HepG2 (cell line): Measurements from ENCODE around the gene WDR54. TPM values are rescaled to one million over a fixed set of nuclear protein-coding genes. Genes with fewer than 3 reads are reported as not detected.
A peak's percentile ranks its signal among the peaks of the same experiment; 100 is the strongest.

ENCODE experiments used
- ATF7 ChIP-seq, 2 experiments: fragments of 450-650 bp in 1 of 2; sonication (generic) in 1 of 2; formaldehyde crosslinking in 1 of 2; IDR thresholded peaks; 2 replicates each; pipeline versions ENCODE4 v1.4.0 to v1.6.1; 2016 to 2020; ENCODE audit warnings: antibody characterized with exemption in 1 of 2, mild to moderate bottlenecking in 1 of 2, missing genetic modification reagents in 1 of 2
- FOXP4 ChIP-seq: sonication (generic); formaldehyde crosslinking; IDR thresholded peaks from 2 replicates; pipeline ENCODE4 v1.4.0; 2020; ENCODE audit warnings: missing genetic modification reagents
- GLMP ChIP-seq: sonication (generic); formaldehyde crosslinking; IDR thresholded peaks from 2 replicates; pipeline ENCODE4 v1.9.0; 2021; ENCODE audit warnings: missing genetic modification reagents, mild to moderate bottlenecking, borderline replicate concordance
- HES4 ChIP-seq: sonication (generic); formaldehyde crosslinking; IDR thresholded peaks from 2 replicates; pipeline ENCODE4 v1.9.0; 2021; ENCODE audit warnings: mild to moderate bottlenecking, missing genetic modification reagents, borderline replicate concordance
- HNRNPUL1 ChIP-seq: fragments of 200-400 bp; formaldehyde crosslinking; IDR thresholded peaks from 2 replicates; pipeline ENCODE4 v1.6.1; 2017; ENCODE audit warnings: low read depth, mild to moderate bottlenecking, low read length, moderate library complexity
- LBX2 ChIP-seq: sonication (generic); formaldehyde crosslinking; IDR thresholded peaks from 2 replicates; pipeline ENCODE4 v1.5.0; 2020; ENCODE audit warnings: missing genetic modification reagents, mild to moderate bottlenecking, borderline replicate concordance
- NFE2L1 ChIP-seq: sonication (generic); formaldehyde crosslinking; IDR thresholded peaks from 2 replicates; pipeline ENCODE4 v1.4.0; 2020; ENCODE audit warnings: missing genetic modification reagents, mild to moderate bottlenecking, borderline replicate concordance
- PRDM10 ChIP-seq: sonication (generic); formaldehyde crosslinking; IDR thresholded peaks from 2 replicates; pipeline ENCODE4 v1.4.0; 2020; ENCODE audit warnings: low read depth, missing genetic modification reagents
- PTBP1 ChIP-seq: fragments of 200-400 bp; formaldehyde crosslinking; IDR thresholded peaks from 2 replicates; pipeline ENCODE4 v1.6.1; 2018; ENCODE audit warnings: low read length, low read depth; ENCODE audit not compliant: poor library complexity, severe bottlenecking
- RERE ChIP-seq: IDR thresholded peaks from 2 replicates; pipeline ENCODE4 v1.6.1; 2016; ENCODE audit warnings: low read depth, missing genetic modification reagents, missing compliant biosample characterization
- TFDP1 ChIP-seq: IDR thresholded peaks from 2 replicates; pipeline ENCODE4 v1.6.1; 2016; ENCODE audit warnings: missing compliant biosample characterization, missing genetic modification reagents, borderline replicate concordance
- ZNF12 ChIP-seq: sonication (generic); formaldehyde crosslinking; IDR thresholded peaks from 2 replicates; pipeline ENCODE4 v1.5.0; 2020; ENCODE audit warnings: missing genetic modification reagents
- ZNF816 ChIP-seq: sonication (generic); formaldehyde crosslinking; IDR thresholded peaks from 2 replicates; pipeline ENCODE4 v1.8.0; 2022; ENCODE audit warnings: missing genetic modification reagents, mild to moderate bottlenecking, borderline replicate concordance
- polyA plus RNA-seq, 8 experiments: library from polyadenylated mRNA; depleted of rRNA in 3 of 8; stranded (reverse) in 7 of 8; unstranded in 1 of 8; fragments of >200 nt; fragmentation: Illumina TruSeq in 4 of 8; extraction: Trizol in 4 of 8; gene quantifications; 2 replicates each; pipeline versions ENCODE4 v1.2.1 to v1.2.3, GENCODE V29; 2011 to 2016; ENCODE audit warnings: low read depth in 4 of 8, missing spikeins in 1 of 8, mixed read lengths in 1 of 8; ENCODE audit not compliant: insufficient read depth in 1 of 8
- total RNA-seq, 5 experiments: library from RNA; depleted of rRNA; stranded (reverse); fragments of >200 nt; fragmentation: Illumina TruSeq; extraction: Trizol; gene quantifications; 2 replicates each; pipeline ENCODE4 v1.2.3, GENCODE V29; 2016; ENCODE audit warnings: low read depth in 1 of 5

Gene WDR54
- total and polyA plus RNA-seq, 2 of the 13 experiments (the other 11 are each of a cell fraction or from before 2014, with no cell fraction given), result 2.0 to 17.3 TPM

- TF ChIP-seq PRDM10 (CRISPR knock-in tag) (no peak), HNRNPUL1 (no peak), LBX2 (no peak), NFE2L1 (CRISPR knock-in tag) (no peak), RERE (CRISPR knock-in tag) (no peak), TFDP1 (0 out of 2 replicates have a peak, but pooled peaks have one; percentile 15), HES4 (CRISPR knock-in tag) (peak; percentile 56), ZNF816 (CRISPR knock-in tag) (peak; percentile 80; the same call in 1 of the 2 replicates), FOXP4 (CRISPR knock-in tag) (peak; percentile 37), GLMP (CRISPR knock-in tag) (no peak), PTBP1 (peak; percentile 24), ZNF12 (CRISPR knock-in tag) (no peak), ATF7 (IDR thresholded peaks at IDR 0.05) (no peak), ATF7 (CRISPR knock-in tag; IDR thresholded peaks at IDR 0.05) (peak; percentile 58)
Observed at GRCh38 chr2:74457549-74458131, 36.1 kb downstream of the WDR54 start (continued).
